Vagina (tissue), 2 donors: ENCODE results near the gene FHIT.

Source experiments
- CTCF ChIP-seq, 3 experiments: fragments of 450-650 bp in 2 of 3; fragments of 200-600 bp in 1 of 3; sonication (generic) in 1 of 3; IDR thresholded peaks; one replicate each; pipeline ENCODE4 v1.5.1; 2017 to 2019; ENCODE audit warnings: antibody characterized with exemption in 3 of 3, mild to moderate bottlenecking in 2 of 3, moderate library complexity in 2 of 3
- POLR2A ChIP-seq, 2 donors: fragments of 450-650 bp; IDR thresholded peaks; one replicate each; pipeline ENCODE4 v1.6.1; 2017; ENCODE audit warnings: antibody characterized with exemption in 2 of 2, mild to moderate bottlenecking in 2 of 2, moderate library complexity in 2 of 2
- POLR2AphosphoS5 ChIP-seq, 2 donors: sonication (generic); formaldehyde crosslinking; IDR thresholded peaks; one replicate each; pipeline ENCODE4 v1.9.0; 2017; ENCODE audit warnings: antibody characterized with exemption in 2 of 2, mild to moderate bottlenecking in 2 of 2, low read depth in 1 of 2; ENCODE audit not compliant: insufficient read depth in 1 of 2

GRCh38 chr3:61236556-61236955 lies 14.7 kb downstream of the FHIT start:
- TF ChIP-seq CTCF (IDR thresholded peaks at IDR 0.05): no peak
- TF ChIP-seq POLR2AphosphoS5 (IDR thresholded peaks at IDR 0.05; ENCODE audit: insufficient read depth in 1 of 2, low read depth in 1 of 2): no peak
- no peak for TF ChIP-seq POLR2A (IDR thresholded peaks at IDR 0.05)
